Measurements from ENCODE around the gene PLS3. TPM values are rescaled to one million over a fixed set of nuclear protein-coding genes. Genes with fewer than 3 reads are reported as not detected.
A peak's percentile ranks its signal among the peaks of the same experiment; 100 is the strongest.

PLS3 gene
- total and polyA plus RNA-seq, 2 of the 4 experiments (the other 2 are of a cell fraction): 158 to 252 TPM

GRCh38 chrX:115625572-115626301 lies 64.8 kb downstream of the PLS3 start:
- no TSS peak for BruUV-seq (replicated peaks)
- H3K9ac ChIP-seq (ENCODE audit: low read depth, low read length): no peak overlapping the region; the same call in 1 of the 2 replicates
- WGBS, 2 experiments (ENCODE audit: extremely low coverage in 2 of 2, insufficient read length in 1 of 2): 29% methylated on average over 1 of the region's 6 CpGs; no CpG with 5 or more reads in 1 of the 2 experiments

More at GRCh38 chrX:115625572-115626301, 64.8 kb downstream of the PLS3 start:
- ChIA-PET POLR2A (ENCODE audit: unreplicated experiment) (no interaction called here), CTCF (interaction anchor here (0.6 kb wide), 2 partner anchors 17 to 67 kb away, joined by 4 read pairs; no protein-coding TSS in a partner anchor)
- Histone ChIP-seq H2BK20ac (ENCODE audit: low read depth, low read length) (peak overlapping the region; percentile 27; the same call in 1 of the 2 replicates), H3K4me2 (ENCODE audit: low read depth, low read length) (peak overlapping the region; percentile 55; the same call in 1 of the 2 replicates), H4K5ac (ENCODE audit: low read depth, low read length) (no peak overlapping the region), H3K27ac (ENCODE audit: insufficient read depth, low read length) (peak overlapping the region; percentile 47; the same call in 1 of the 2 replicates), H2BK5ac (ENCODE audit: low read depth, low read length, poor library complexity, severe bottlenecking) (peak overlapping the region; percentile 79), H4K8ac (ENCODE audit: low read depth in 2 of 2, low read length in 2 of 2) (peak overlapping the region in 1 of 2 experiments; percentile 26; a peak in 2 of 4 replicates), H3K9me1 (ENCODE audit: insufficient read depth, low read length) (no peaks in the 10 kb centered on the region), H3K4ac (ENCODE audit: low read depth, low read length) (no peak overlapping the region; the same call in 1 of the 2 replicates), H4K91ac (ENCODE audit: insufficient read depth, low read depth, low read length) (no peak overlapping the region), H3K36me3 (ENCODE audit: control insufficient read depth, insufficient read depth, low read length) (peaks cover 5% of the 10 kb centered on the region), H2AK9ac (replicated peaks; ENCODE audit: low read depth, low read length, poor library complexity) (no peak overlapping the region), H4K20me1 (ENCODE audit: insufficient read depth, low read length) (no peaks in the 10 kb centered on the region), H2BK120ac (ENCODE audit: low read depth, low read length) (0 out of 2 replicates have a peak overlapping the region, but pooled peaks have one; percentile 51), H3K27me3 (ENCODE audit: control insufficient read depth, insufficient read depth, low read length) (no peaks in the 10 kb centered on the region; the same call in 1 of the 2 replicates), H3K23ac (ENCODE audit: low read depth, low read length) (no peak overlapping the region), H2AK5ac (ENCODE audit: low read depth, low read length) (no peak overlapping the region), H2AFZ (replicated peaks; ENCODE audit: low read length, poor library complexity) (no peak overlapping the region), H3K4me1 (ENCODE audit: control insufficient read depth, insufficient read depth, low read length) (peaks cover 2% of the 10 kb centered on the region; the same call in 1 of the 2 replicates), H3K56ac (ENCODE audit: extremely low read depth, insufficient read depth, low read length) (0 out of 2 replicates have a peak overlapping the region, but pooled peaks have one; percentile 43), H3K9me3 (ENCODE audit: control insufficient read depth, insufficient read depth, low read length) (no peaks in the 10 kb centered on the region), H2BK15ac (ENCODE audit: low read depth, low read length) (no peak overlapping the region), H3K18ac (ENCODE audit: low read depth, low read length) (peak overlapping the region; percentile 70; the same call in 1 of the 2 replicates), H3K79me1 (ENCODE audit: low read depth in 1 of 2, low read length in 2 of 2) (peaks cover 5% of the 10 kb centered on the region in 2 experiments; a peak in 1 of 4 replicates), H3K14ac (replicated peaks; ENCODE audit: low read depth, low read length) (no peak overlapping the region), H3K4me3 (ENCODE audit: insufficient read depth, low read depth, low read length) (no peak overlapping the region)
- dilution Hi-C loops (cut with HindIII; ENCODE audit: low sequenced_read_pairs, unreplicated experiment) (no loop called here), in situ Hi-C loops (cut with MboI; ENCODE audit: low sequenced_read_pairs) (no loop called here), intact Hi-C loops (cut with micrococcal nuclease) (no loop called here)
- peak; percentile 57 for DNase-seq
- TF ChIP-seq MAZ (IDR thresholded peaks at IDR 0.05; ENCODE audit: borderline replicate concordance, low read depth, low read length): no peak
- TF ChIP-seq RAD21 (IDR thresholded peaks at IDR 0.05; ENCODE audit: low read length): no peak
- no peak for TF ChIP-seq CEBPB (IDR thresholded peaks at IDR 0.05; ENCODE audit: low read depth, low read length)
- TF ChIP-seq CHD1 (IDR thresholded peaks at IDR 0.05; ENCODE audit: low read depth, low read length): no peak
- no peak for TF ChIP-seq MAFK (IDR thresholded peaks at IDR 0.05; ENCODE audit: low read depth, low read length)
- TF ChIP-seq USF2 (IDR thresholded peaks at IDR 0.05; ENCODE audit: low read depth, low read length): no peak
- TF ChIP-seq SMC3 (IDR thresholded peaks at IDR 0.05; ENCODE audit: low read depth, low read length): no peak
- TF ChIP-seq POLR2A (IDR thresholded peaks at IDR 0.05; ENCODE audit: low read depth, low read length): no peak
- no peak for TF ChIP-seq NFE2L2 (IDR thresholded peaks at IDR 0.05; ENCODE audit: low read depth, low read length)
- TF ChIP-seq FOS (IDR thresholded peaks at IDR 0.05; ENCODE audit: low read depth, low read length): no peak
- TF ChIP-seq MXI1 (IDR thresholded peaks at IDR 0.05; ENCODE audit: borderline replicate concordance, low read depth, low read length): no peak
- TF ChIP-seq BHLHE40 (IDR thresholded peaks at IDR 0.05; ENCODE audit: low read depth, low read length): no peak
- peak; percentile 71 for ATAC-seq (ENCODE audit: low read depth)

Measured in IMR-90 (cell line).